Occipital lobe (tissue), 2 donors: ENCODE data around the gene SRP9. TPM values are rescaled to one million over a fixed set of nuclear protein-coding genes. Genes with fewer than 3 reads are reported as not detected.
"Not testable (repeated sequence)": the region's sequence is repeated elsewhere in the genome, so short reads cannot be mapped to it uniquely, and the experiment has no call there.

Experiments used
- DNase-seq: peaks from one replicate; lab custom pipeline; 2025; lab: John Stamatoyannopoulos, UW
- total RNA-seq: library from RNA; depleted of rRNA; stranded (reverse); fragments of >200 nt; gene quantifications from one replicate; pipeline ENCODE4 v1.2.3, GENCODE V29; 2014

SRP9 gene
- total RNA-seq, 1 donor from 2014 or later = 337 TPM

DNA sequence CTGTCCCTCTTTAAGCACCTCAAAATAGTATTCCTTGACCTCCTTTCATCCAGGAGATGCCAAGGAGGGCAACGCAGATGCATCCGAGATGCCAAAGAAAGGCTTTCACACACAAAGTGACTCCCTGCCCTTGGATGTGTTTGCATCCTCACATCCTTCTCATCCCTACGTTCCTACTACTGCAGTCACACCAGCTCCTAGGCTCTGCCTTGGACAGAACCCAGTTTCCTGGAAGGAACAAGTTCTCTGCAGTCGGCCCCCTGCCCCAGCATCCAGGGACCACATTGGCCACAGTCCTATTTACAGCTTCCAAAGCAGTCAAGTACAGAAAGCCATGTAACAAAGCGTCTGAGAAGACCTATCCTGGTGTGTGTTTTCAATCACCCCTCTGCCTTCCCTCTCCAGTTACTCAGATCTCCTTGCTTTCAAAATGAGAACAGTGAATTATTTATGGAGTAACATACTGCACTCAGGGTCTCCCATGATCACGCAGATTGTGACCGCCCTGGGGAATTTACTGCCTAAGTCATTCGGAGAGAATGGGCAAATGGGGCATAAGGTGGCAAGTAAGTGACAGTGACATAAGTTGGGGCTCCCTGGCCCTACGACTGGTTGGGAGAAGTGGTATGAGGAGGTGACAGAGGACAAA, 21.8 kb upstream of the SRP9 start:
- DNase-seq = no peak

DNA sequence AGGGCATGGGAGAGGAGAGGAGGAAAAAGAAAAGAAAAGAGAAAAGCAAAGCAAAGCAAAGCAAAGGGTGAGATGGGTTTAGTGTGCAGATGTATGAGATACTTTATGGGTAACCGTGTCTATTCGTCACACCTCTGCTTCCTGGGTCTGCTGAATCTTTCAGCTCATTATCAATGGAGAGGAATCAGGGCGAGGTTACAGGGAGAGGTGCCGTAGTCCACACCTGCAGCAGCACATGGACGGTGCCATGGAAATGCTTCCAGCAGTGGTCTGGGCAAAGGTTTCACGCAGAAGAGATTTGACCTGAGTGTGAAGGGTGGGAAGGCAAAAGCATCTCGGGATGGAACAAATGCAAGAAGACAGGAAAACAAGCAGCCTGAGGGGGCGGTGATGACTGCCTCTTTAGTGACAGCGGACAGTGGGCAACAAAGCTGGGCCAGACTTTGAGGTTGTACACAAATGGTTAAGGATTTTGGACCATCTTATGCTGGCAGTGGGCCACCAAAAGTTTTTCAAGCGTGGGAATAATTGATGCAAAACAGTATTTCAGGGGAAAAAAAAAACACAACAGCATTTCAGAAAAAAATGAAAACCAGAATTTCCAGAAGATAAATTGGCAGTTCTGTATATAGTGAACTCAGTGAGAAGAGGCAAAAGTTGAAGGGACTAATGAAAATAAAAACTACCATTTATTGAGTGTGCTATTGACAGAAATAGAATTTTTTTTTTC, 19.5 kb upstream of the SRP9 start:
- DNase-seq = no peak

DNA sequence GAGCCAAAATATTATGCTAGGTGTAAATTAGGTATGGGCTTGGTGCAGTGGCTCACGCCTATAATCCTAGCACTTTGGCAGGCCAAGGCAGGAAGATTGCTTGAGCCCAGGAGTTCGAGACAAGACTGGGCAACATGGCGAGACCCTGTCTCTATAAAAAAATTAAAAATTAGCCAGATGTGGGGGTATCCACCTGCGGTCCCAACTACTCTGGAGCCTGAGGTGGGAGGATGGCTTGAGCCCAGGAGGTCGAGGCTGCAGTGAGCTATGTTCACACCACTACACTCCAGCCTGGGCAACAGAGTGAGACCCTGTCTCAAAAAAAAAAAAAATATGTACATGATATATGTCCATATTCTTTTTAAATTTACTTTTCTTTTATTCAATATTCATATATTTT, 17.7 kb upstream of the SRP9 start:
- not testable (repeated sequence) for DNase-seq

DNA sequence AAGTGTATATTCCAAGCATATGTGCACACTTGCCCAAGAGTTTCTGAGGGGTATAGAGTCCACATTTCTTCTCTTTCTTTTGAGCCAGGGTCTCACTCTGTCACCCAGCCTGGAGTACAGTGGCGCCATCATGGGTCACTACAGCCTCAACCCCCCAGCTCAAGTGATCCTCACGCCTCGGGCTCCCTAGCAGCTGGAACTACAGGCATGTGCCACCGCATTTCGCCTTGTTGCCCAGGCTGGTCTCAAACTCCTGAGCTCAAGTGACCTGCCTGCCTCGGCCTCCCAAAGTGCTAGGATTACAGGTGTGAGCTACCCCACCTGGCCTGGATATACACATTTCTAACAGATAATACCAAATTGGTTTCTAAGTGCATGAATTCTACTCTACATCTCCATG, 17.1 kb upstream of the SRP9 start:
- no peak for DNase-seq

DNA sequence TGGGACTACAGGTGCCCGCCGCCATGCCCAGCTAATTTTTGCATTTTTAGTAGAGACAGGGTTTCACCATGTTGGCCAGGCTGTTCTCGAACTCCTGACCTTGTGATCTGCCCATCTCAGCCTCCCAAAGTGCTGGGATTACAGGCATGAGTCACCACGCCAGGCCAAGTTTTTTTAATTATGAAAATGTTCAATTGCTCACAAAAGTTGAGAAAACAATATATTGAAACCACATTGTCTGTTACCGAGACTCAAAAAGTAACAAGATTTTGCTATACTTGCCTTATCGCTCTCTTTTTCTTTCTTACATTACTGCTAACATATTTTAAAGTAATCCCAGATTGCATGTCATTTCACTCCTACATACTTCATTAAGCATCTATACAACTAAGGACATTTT, 16.2 kb upstream of the SRP9 start:
- not testable (repeated sequence) for DNase-seq

DNA sequence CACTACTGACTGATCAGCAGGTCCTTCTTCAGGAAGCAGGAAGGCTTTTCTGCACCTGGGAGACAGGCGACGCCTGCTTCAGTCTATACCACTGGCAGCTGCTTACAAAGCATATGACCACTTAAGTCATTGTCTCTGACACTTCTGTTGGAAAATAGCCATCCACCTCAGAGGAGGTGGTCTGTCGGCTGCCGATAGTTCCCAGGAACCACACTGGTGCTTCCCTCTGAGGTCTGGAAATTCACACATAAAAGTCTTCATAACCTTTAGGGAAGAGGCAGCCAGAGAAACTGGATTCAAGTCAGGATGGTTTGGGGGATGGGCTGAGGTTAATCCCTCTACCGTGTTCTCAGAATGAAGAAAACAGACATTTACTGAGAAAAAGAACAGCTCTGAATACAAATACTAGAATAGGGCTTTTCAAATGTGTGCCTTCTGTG, 15.6 kb upstream of the SRP9 start:
- no peak for DNase-seq

DNA sequence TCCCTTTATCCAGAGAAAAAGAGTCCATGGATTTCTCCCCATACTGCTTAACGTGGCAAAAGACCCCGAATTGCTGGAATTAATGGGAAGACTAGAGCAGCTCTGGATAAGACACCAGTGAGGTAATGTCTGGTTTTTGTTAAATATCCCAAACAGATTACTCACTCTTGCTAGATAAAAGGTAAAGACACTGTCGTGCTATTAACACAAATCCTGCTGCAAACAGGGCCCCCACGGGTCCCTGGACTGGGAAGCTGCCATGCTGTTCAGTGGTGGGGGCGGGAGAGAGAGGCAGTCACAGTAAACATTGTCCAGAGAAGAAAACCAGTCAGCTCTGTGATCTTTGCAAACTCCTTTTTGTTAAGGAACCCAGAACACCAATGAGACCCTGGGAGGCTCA, 15.2 kb upstream of the SRP9 start:
- no peak for DNase-seq

DNA sequence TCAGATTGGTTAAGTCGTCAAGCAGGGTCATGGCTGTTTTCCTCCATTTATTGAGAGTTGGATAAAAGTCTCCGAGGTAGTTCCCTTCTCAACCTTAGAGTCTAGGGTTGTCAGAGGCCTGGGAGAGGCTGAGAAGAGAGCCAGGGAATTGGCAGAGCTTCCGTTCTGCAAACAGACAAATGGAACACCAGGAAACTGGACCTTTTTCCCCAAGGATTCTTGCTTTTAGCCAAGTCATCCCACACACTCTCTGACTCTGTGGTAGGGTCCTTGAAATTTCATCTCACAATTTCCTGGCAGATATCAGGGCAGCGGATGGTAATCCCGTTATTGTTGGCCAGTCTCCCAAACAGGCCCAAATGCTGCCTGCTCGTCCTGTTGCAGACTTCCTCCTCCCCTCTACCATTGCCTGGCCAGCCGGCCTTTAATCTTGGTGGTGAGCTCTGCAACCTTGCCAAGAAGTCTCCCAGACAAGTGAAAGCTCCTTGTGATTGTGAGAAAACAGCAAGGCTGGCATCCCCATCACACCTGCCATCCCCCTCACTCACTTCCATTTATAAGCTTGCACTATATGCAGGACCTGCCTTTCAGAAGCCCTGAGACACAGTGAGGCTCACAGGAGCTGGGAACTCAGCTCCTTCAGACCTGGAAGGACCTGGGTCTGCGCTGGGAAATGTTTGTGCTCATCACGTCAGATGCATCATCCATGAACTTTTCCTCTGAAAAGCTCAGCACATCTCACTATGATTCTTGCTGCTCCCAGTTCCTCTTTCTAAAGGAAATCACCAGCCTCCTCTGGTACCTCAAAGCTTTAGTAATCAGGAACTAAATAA, 13.7 kb upstream of the SRP9 start:
- DNase-seq = no peak

DNA sequence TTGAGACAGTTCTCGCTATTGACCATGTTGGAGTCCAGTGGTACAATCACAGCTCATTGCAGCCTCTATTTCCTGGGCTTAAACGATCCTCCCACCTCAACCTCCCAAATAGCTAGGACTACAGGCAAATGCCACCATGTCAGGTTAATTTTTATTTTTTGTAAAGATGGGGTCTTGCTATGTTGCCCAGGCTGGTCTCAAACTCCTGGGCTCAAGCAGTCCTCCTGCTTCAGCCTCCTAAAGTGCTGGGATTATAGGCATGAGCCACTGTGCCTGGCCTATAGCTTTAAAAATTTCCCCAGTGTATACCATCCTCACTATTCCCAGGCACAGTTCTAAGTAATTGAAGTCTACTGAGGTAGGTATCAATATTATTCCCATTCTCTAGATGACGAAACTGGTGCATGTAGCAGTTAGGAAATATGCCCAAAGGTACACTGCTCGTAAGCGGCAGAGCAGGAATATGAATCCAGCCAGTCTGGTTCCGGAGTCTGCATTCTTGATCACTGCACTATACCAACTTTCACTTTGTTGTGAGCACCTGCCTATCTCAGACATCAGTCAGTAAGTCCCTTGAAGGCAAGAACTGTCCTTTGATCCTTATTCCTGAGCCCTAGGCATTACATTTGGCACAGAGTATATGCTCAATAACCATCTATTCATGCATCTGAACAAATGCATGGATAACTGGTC, 11.5 kb upstream of the SRP9 start:
- no peak for DNase-seq

DNA sequence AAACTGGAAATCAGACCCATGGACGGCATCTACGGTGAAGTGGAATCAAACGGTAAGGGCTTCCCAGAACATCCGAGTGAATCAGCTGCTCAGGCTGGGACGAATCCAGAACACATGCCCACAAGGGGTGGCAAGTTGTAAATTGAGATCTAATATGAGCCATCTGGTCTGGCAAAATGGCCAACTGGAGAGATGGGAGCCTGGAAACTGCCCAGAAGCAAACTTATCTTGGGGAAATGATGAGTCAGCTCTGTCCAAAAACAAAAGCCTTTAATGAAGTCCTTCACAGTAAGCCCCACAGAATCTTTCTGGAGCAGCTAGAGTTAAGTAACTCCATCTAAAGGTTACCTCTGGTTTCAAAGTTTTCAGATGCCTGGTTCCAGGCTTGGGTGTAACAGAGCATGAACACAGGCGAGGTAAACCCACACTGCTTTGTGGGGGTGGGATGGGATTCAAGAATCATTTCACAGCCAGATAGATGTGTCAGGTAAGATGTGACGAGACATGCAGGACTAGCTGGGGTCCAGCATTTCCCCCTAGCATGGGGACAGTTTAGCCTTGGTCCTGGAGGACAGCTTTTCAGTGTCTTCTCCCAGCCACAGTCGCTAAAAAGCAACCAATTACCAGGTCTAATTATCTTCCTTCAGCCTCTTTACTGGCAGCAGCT, 10.5 kb upstream of the SRP9 start:
- peak; percentile 33 for DNase-seq

DNA sequence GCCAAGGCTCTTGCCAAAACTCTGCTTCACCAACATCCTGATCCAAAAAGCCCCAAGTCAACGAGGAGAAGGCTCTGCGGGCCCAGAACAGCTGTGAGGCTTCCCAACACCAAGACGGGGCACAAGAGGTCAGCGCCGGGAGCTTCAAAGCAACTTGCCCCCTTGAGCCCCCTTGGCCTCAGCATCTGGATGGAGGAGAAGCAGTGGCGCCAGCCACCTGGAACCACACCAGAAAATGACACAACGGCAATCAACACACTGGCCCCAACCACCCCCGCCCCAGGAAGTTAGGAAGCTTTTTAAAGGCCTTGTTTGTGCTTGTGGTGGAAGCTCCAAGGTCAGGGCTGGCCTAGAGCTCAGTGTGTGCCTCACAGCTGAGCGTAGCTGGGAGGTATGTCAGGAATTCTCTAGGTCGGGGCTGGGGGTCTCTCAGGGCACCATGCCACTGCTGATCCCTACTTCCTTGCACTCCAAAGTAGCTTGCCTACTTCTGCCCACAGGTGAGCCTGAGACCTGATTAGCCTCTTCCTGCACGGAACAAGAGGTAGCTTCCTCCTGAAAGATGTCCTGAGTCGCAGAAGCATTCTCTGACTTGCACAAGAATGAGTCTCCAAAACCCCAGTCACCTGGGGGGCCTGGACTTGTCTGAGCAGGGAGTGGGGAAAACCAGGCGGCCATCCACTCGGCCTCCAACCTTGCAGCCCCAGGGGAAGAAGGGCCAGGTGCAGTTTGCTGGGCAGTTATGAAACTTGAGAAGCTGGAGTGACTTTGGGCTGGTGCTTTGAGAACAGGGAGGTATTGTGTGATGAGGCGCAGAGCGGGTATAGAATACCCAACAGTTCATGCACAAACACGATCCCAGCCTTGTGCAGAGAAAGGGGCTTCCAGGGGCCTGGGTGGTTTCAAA, 9.7 kb upstream of the SRP9 start:
- DNase-seq = no peak

DNA sequence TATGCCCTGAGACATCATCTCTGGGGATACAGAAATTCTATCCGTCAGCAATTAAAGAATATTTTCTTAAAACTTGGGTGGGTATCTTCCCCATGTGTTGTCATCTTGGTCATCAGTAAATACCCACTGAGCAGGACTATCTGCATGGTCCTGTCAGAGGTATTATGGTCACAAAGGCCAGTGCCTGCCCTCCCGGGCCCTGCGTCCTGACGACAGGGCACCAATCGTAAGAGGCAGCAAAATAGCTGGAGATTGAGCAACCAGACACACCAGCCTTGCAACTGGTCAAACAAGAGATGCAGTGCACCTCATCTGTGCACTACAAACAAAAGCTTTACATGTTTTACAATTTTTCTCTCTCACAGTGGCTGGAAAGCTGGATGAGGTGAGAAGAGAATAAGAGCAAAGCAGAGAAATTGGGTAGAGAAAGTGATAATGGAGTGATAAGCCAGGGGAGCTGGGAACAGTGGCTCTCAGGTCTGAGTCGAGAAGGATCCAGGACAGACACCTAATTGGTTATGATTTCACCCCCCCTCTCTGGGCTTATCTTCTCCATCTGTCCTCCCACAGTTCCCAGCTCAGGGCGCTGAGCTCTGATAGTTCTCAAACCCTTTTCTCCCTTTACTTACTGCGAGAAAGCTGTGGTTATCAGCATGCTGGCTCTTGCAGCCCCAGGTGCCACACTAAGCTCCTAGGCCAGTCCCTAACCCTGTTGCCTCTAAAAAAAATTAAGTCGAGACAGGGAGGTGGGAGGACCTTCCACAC, 8.8 kb upstream of the SRP9 start:
- DNase-seq = no peak

DNA sequence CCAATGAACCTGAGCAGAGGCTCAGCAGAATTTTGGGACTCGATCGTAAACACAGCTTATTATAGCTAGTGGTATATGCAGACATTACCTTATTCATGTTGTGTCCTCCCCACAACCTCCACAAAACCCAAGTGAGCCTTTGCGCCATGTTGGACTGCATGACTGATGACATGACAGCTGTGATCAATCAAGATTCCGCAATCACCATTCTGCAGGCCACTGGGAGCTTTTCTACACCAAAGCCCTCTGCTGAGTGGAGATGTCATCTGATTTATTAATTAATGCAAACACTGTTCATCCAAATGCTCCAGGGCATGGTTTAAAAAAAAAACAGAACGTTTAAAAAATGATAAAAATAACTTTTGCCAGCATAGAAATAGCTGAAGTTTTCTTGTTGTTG, 7.9 kb upstream of the SRP9 start:
- DNase-seq = no peak

DNA sequence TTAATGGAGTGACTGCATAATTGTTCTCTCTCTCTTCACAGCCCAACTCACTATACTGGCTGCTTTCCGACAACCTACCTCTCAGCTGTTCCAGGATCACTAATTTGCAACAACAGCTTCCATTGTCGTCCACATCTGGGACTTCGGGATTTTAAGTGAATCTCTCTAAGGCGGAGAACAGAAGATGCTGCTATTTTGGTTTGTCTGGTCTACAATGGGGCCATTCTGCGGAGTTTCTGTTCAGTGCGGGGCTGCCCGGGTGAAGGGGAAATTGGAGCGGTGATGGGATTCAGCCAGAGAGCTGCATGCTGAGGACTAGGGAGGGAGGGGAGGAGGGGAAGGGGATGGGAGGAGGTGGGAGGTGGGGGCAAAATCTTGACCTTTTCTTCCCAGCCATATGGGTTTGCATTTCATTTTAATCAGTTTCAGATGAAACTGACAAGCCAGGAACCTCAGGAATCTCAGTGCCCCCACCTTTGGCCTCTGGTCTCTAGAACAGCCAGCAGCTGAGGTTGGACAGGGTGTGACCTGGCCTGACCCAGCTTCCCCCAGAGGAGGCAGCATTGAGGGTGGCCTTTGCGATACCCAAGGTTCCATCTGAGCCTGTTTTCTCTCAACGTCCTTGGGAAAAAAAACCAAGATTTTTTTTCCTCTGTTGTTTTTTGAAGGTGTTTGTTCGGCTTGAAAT, 6.9 kb upstream of the SRP9 start:
- no peak for DNase-seq

DNA sequence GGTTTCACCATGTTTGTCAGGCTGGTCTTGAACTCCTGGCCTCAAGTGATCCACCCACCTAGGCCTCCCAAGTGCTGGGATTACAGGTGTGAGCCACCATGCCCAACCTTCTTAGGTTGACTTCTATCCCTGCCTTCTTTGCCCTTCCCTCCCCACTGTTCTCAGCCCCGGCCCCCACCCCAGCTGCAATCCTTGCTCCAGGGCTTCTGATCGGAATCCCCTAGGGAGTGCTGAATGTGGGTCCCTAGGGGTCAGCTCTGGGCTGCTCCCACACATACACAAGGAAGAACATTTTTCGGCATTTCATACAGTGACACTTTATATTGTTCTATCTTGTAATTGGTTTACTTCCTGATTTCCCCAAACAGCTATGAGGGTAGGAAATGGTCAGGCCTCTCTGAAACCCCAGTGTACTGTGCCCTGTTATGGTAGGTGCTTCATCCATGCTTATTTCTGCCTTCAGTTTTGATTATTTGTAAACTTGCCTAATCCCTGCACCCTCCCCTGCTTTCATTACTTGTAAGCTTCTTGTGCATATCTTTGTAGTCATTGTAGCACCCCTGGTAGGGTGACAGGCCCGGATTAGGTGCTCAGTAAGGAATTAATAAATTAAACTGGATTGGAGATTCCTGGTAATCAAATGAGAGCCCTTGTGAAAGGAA, 5.8 kb upstream of the SRP9 start:
- no peak for DNase-seq

DNA sequence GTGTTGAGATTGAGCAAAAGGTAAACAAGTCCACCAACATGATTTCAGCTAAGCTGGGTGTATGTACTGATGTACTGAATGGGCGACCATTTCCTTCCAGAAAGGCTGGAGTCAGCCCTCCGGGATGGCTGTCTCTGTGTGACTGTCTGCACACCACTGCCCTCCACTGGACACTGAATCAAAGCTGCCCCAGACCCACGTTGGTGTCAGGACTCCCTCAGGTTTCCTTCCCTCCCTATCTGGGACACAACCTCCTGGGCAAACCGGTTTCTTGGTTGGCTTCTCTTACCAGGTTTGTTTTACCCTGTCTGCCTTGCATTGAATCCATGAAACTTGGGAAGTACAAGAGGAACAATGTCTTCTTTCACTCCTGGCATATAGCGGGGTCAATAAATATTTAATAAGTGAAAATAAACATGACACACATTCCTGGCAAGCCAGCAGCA, 5.3 kb upstream of the SRP9 start:
- DNase-seq = peak; percentile 63

DNA sequence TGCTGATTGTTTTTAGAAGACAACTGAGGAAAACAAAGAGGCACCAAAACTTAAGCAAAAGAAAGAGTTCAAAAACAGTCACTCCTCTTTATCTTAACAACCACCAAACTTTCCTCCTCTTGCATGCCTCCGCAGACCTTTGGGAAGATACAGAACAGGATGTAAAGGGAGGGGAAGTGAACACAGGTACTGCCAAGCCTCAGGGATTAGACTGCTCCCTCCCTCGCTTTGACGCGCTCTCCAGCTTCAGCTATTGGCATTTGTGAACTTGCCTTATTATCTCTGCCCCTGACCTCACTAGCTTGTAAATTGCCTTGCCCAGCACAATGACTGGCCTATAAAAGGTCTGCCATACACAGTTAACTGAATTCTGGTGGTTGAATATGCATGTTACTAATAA, 4.8 kb upstream of the SRP9 start:
- DNase-seq = no peak
